Hematopoietic multipotent progenitor cell treated with erythropoietin and hydrocortisone succinate and interleukin-3 and kit ligand, for 17 days (in vitro differentiated cells): Measurements from ENCODE around the gene VPS26C.
"Not testable (repeated sequence)": the region's sequence is repeated elsewhere in the genome, so short reads cannot be mapped to it uniquely, and the experiment has no call there.

ENCODE experiments used
- DNase-seq: peaks from one replicate; pipeline ENCODE4 v3.0.0-alpha.2; 2015; ENCODE audit warnings: low spot score

Gene VPS26C

DNA sequence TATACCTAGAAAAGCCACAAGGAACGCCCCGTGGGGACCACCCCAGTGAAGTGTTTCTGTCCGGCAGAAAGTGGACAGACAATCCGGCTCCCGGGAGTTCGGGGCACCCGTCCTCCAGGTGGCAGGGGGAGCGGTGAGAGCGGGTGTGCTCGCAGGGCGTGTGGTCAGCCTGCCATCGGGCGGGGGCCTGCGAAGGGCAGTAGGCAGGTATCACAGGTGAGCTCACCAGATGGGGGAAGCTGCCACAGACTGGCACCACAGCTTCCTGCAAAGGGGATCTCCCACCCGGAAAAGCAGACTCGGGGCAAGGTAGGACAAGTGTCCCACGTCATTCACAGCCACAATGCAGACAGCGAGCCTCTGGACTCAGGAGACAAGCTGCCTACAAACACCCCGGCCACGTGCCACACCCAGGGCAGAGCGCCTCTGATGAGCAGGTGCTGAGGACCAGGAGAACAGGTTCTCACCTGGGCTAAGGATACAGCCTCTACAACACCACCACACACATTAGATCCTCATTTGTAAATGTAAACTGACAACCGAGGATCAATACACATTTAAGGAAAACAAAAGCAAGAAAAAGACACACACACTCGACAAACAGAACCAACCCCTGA, 36.4 kb downstream of the VPS26C start:
- DNase-seq = no peak

DNA sequence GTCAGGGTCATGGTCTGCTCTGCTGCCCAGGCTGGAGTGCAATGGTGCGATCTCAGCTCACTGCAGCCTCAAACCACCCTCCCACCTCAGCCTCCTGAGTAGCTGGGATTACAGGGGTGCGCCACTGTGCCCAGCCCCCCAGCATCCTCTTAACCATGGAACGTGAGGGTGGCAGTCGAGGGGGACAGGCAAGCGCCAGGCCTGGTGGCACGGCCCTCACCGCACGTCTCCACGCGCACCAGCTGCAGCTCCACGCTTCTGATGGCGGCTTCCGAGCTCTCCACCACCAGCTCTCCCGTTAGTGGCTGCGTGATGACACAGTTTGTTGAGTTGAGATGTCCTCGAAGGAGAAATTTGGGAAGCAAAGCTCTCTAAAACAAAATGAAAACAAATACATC, 39.1 kb downstream of the VPS26C start:
- DNase-seq = no peak

DNA sequence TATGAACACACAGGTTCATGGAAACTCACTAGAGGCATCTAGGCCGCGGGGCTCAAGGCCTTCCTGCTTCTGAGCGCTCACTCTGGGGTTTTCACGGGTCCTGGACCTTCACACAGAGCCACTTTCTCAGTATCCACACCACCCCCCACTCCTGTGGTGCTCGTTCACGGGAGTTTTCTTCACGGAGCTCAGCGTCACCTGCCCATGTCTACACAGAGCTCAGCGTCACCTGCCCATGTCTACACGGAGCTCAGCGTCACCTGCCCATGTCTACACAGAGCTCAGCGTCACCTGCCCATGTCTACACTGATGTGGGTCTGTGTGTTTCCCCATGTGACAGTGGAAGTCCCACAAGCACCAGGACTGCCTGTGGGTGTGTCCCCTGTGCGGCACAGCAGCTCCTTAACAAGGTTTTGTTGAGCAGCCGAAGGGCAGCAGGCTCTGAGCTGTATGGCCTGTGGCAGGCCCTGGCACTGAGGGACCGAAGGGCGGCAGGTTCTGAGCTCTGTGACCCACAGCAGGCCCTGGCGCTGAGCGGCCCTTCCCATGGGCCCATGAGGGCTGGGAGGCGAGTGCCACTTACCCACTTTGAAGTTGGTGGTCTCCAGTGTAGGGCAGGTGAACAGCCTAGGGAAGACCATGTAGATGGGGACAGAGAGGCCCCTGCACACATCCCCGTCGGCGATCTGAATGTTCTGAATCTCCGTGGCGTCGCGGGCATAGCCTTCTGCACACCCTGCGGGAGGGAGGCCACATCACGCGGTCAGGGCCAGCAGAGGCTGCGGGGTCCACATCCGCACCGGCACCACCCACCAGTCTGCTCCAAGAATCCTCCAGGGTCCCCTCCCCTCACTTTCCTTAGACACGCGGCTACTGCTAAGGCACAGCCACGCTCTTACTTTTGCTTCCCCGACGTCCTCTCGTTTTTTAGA, 39.8 kb downstream of the VPS26C start:
- no peak for DNase-seq

DNA sequence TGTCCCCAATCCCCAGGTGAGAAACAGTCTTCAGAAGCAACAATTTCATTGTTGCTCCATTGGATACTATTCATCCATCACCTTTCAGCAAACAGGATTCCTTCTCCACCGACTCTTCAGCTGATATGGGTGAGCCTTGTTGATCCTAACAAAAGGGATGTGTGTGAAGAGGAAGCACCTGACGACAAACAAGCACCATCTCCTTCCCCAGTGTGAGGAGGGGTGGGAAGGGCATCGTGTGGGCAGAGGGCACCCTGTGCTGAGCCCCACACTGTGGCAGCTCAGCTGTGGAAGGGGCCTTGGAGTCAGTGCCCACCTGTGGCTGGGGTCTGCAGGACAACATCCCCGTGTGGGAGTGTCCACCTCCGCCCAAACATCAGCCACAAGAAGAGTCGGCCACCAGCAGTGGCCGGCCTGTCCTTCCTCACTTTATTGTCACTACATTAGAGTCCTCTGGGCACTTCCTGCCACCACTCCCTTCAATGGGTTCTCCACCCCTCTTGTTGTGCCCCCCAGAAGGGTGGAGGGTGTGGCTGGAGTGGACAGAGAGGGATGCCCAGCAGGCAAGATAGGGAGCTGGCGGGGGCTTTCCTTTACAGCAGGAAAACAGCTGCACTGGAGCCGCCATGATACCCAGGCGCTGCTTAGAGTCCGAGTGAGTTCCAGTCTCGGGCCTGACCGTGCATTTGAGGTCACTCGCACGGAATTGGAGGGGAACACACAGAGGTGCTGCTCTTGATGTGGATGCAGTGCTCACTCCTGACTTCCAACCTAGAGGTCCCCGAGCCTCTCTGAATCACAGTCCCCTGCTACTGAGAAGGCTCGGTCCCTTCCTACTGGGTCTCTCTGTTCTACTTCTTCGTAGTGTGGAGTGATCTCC, 40.9 kb downstream of the VPS26C start:
- DNase-seq = no peak

DNA sequence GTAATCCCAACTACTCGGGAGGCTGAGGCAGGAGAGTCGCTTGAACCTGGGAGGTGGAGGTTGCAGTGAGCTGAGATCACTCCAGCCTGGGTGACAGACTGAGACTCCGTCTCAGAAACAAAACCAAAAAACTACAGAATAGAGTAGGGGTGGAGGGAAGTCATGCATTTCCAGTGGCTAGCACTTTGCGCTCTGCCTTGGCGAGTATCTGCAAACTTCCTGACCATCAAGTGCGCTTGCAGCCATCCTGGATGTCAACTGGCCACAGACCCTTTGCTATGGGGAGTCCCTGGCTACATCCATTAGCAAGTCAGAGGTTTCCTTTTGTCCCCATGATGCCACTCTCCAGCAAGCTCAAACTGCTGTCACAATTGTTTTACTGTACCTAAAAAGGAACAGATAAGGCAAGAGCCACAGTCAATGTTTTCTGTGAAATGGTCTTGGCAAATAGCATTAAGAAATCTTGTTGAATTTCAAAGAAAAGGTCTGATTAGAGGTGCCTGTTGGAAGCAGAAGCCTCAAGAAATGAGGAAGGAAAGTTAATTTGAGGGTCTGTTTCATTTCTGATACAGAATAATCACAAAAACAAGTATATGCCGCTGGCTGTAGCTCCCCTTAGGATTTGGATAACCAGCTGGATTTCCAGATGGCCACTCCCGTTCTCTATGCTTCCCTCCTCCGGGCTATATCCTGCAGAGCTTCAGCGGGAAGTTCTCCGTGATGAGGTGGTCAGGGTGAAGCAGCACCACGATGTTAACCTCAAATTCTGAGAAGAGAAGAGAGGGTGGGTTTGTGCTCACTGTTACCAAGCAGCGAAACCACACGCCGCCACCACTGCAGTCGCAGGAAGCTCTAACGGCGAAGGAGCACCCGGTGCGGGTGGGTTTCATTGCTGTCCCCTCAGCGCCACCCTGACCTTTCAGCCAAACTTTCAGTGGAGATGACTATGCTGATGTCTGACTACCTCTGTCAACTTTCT, 42.0 kb downstream of the VPS26C start:
- DNase-seq = no peak

DNA sequence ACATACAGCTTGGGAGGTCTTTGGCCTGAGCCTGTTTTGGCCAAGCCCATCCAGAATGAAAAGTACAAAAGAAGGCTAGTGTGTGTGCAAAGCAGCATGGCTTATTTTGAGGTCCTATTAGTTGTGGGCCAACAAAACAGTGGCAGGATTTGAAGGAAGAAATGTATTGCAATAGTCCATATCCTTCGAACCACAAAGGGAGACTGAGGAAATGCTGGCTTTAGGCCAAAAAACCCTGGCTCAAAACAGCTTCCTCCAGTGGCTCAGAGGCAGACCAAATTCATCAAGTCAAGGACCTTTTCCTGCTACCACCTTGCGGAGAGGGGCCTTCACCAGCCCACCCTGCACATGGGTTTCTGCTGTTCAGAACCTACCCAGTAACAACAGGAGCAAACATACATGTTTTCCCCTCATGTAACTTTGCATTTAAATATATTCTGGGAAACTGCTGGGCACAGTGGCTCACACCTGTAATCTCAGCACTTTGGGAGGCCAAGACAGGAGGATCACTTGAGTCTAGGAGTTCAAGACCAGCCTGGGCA, 43.3 kb downstream of the VPS26C start:
- no peak for DNase-seq

DNA sequence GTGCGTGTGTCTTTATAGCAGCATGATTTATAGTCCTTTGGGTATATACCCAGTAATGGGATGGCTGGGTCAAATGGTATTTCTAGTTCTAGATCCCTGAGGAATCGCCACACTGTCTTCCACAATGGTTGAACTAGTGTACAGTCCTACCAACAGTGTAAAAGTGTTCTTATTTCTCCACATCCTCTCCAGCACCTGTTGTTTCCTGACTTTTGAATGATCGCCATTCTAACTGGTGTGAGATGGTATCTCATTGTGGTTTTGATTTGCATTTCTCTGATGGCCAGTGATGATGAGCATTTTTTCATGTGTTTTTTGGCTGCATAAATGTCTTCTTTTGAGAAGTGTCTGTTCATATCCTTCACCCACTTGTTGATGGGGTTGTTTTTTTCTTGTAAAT, 44.9 kb downstream of the VPS26C start:
- DNase-seq = not testable (repeated sequence)

DNA sequence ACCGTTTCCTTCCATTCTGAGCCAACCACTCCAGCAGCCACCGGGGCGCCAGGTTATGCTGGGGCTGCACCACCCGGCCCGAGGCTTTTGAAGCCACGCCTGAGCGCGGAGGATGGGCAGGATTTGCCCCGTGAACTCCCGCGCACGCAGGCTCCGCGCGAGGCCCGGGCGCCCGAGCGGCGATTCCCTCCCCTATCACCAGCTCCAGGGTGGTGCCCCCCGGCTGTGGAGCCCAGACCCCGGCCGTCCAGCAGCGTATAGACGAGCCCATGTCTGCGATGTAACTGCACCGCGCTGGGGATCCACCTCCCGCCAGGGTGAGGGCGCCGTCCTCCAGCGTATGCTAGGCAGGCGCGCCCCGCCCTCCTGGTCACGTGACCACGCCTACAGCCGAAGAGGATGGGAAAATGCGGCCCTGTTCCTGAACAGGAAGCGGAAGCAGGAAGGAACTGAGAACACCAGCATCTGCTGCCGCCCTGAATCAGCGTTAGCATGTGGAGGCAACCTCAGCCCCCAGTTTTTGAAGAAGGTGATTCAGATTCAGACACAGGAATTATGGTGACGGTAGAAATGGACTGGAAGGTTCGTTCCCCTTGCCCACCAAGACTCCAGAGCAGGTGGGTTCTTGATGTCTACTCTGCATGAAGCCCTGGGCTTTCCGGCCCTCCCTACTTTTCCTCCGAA, 46.0 kb downstream of the VPS26C start:
- peak; percentile 93 for DNase-seq

DNA sequence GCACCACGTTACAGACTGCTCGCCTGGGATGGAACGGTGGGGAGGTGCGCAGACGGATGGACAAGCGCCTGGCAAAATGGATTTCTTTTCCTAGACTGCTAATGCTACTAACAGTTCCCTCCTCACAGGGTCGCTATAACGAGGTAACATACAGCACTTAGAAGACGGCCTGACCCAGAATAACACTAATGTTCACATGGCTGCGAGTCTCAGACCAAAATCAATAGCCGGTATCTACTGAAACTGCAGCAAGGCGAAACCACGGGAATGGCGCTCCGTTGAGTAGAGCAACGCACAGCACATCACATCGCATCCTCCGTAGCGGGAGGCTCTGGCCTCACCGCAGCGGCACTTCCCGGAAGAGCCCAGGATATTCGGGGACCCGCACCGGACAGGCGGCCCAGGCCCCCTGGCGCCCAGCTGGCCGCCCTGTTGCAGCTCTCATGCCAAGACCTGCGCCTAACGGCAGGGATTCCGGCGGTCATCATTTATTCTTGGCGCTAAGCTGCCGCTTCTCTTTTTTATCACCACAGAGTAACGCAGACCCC, 46.6 kb downstream of the VPS26C start:
- DNase-seq = no peak

DNA sequence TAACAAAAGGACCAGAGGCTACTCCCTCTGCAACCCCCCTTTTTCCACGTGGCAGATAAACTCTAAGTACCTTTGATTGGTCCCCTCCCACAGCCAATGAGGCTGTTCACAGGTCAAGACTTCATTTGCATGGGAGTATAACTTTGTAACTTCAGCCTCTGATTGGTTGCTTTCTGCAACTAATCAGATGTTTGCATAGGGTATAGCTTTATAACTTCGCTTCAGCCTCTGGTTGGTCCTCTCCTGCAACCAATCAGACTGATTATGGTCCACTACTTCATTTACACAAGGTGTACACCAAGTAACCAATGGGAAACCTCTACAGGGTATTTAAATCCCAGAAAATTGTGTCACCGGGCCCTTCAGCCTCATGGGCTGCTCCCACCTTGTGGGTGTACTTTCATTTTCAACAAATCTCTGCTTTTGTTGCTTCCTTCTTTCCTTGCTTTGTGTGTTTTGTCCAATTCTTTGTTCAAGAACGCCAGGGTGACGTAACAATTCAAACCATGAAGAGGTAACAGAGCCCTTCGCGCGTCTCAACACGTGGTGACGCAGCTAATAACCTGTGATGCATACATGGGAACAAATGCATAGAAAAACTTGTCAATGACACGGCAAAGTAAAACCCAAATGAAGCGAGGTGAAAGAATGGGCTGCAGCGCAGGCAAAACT, 47.2 kb downstream of the VPS26C start:
- DNase-seq = no peak

DNA sequence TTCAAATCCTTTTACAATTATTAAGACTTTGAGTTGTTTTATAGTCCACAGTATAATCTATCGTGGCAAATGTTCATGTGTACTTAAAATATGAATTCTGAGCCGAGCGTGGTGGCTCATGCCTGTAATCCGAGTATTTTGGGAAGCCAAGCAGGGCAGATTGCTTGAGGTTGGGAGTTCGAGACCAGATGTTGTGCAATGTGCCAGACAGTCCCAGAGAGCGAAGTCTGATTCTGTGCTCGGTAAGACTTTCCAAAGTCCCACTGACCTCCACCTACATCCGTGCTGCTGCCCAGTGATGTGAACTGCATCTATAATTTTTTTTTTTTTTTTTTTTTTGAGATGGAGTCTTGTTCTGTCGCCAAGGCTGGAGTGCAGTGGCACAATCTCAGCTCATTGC, 52.2 kb downstream of the VPS26C start:
- no peak for DNase-seq

DNA sequence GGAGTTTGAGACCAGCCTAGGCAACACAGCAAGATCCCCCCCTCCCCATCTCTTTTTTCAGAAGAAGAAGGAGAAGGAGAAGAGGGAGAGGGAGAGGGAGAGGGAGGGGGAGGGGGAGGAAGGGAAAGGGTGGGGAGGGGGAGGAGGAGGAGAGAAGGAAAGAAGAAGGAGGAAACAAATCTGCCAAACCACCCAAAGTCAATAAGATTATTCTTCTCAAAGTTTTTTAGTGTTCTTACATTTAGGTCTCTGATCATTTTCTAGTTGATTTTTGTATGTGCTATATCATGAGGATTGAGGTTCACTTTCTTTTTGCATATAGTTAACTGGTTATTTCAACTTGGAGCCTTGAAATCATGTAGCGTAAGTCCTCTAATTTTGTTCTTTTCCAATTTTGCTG, 56.3 kb downstream of the VPS26C start:
- no peak for DNase-seq

DNA sequence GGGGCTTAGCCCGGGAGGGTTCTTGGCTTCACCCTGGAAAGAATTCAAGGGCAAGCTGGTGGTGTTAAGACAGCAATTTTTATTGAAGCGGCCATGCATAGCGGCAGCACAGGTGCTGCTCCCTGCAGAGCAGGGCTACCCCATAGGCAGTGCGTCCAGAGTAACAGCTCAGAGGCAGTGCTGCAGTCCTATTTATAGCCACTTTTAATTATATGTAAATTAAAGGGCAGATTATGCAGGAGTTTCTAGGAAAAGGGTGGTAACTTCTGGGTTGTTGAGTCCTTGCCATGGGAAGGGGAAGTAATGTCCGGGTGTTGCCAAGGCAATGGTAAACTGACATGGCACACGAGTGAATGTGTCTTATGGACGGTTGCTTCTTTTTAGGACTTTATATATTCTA, 57.0 kb downstream of the VPS26C start:
- no peak for DNase-seq

DNA sequence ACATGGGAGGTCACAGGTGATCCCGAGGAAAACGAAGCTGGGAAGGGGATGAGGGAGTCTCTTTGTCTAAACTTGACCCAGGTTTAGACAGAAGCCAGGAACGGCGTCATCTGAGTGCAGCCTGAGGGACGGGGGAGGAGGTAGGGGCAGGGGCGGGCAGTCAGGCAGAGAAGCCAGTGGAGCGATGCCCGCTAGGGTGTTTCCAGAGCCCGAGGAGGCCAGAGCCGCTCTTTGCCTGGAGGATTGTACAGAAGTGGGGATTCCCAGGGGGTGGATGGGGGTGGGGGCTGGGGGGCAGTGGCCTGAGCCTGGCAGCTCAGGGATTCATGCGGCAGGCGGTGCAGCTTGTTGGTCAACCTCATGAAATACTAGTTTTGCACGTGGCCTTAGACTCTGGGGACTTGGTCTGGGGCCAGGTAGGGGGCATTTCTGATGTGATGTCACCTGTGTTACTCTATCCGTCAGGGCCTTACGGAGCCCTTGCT, 58.4 kb downstream of the VPS26C start:
- no peak for DNase-seq

DNA sequence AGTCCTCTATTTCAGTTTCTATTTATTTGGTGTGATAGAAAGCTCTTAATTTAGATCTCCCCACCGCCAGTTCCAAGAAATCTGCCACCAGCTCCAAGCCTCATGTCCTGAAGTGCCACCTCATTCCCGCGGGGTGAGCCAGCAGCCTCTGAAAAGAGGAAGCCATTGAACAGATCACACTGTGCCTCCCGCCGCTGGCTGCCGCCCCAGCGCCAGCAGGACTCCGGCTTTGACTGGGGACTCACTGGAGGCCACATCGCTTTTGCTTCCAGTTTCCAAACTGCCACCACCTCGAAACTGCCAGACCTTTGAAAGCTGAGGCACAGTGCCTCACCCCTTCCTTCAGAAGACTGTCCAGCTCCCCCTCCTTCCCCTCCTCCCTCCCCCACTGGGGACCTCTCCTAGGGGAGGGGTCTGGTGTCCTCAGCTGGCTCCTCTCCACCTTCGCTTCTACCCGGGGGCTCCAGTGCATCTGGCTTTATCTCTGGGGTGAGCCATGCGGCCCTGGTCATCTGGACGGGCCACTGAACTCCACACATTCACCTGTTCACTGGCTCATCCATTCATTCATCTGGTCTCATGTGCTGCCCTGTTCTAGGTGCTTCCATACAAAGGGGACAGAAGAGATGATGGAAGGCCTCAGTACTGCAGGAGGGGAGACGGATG, 58.9 kb downstream of the VPS26C start:
- no peak for DNase-seq

DNA sequence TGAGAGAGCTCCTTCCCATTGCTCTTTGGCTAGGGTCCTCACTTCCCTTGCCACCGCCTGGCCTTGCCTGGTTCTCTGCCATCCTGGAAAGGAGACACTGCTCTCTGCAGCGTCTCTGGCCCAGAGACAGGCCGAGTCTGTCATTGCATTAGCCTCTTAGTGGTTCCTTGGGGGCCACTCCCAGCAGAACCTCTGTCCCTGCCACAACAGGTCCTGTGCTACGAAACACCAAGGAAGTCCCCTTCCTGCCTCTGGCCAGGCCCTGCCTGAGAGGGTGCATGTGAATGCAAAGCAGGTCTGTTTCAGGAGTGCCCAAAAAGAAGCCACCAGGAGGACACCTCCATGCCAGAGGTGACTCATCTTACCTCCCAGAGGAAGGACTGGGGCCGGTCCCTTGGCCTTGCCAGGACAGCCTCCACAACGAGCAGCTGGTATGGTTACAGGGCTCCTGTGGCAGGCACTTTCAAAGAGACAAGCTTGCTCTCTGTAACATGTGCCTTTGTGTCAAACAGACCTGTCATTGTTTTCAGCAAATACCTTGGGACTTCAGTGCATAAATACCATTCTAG, 59.6 kb downstream of the VPS26C start:
- no peak for DNase-seq

DNA sequence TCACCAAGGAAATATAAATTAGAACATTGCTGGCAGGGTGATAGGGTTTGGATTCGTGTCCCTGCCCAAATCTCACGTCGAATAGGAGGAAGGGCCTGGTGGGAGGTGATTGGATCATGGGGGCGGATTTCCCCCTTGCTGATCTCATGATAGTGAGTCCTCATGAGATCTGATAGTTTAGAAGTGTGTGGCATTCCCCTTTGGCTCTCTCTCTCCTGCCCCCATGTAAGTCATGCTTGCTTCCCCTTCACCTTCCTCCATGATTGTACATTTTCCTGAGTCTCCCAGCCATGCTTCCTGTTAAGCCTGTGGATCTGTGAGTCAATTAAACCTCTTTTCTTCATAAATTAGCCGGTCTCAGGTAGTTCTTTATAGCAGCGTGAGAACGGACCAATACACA, 60.6 kb downstream of the VPS26C start:
- no peak for DNase-seq

DNA sequence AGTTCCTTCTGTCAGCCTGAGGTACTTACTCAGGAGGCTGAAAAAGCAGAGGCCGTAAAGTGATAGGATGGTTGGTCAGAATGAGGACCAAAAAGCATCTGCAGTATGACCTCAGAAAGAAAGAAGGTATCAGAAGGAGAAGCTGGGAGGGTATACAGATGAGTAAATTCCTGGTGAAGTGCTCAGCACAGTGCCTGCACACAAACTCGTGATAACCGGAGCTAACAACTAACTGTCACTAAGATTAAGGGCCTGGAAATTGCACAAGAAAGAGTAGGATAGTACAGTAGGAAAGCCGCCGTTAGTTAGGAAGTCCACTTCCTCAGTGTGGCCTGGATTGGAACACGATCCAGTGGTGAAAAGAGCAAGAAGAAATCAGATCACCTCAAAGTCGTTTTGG, 62.6 kb downstream of the VPS26C start:
- DNase-seq = no peak
